Left lung (tissue), 10 donors: ENCODE measurements around the gene AP1S3. TPM values are rescaled to one million over a fixed set of nuclear protein-coding genes. Genes with fewer than 3 reads are reported as not detected.
A peak's percentile ranks its signal among the peaks of the same experiment; 100 is the strongest.

Source experiments
- ATAC-seq: fragments of 200-7000 bp; cut with Tn5 transposase; one replicate; pipeline ENCODE4 v1.9.1; 2020; ENCODE audit warnings: moderate library complexity
- DNase-seq, 4 donors: peaks; one replicate each; pipeline ENCODE4 v3.0.0-alpha.2; 2013 to 2020
- H3K27ac ChIP-seq, 2 donors: fragments of 200-600 bp; sonication (generic) in 1 of 2; one replicate each; pipeline versions ENCODE4 v1.5.0 to v1.8.0; 2020 to 2021
- H3K27me3 ChIP-seq, 2 donors: fragments of 200-600 bp; sonication (generic) in 1 of 2; one replicate each; pipeline versions ENCODE4 v1.5.0 to v1.8.0; 2020 to 2021
- H3K36me3 ChIP-seq, 2 donors: fragments of 200-600 bp; sonication (generic) in 1 of 2; one replicate each; pipeline versions ENCODE4 v1.5.0 to v1.8.0; 2020 to 2021
- H3K4me1 ChIP-seq, 2 donors: fragments of 200-600 bp; one replicate each; pipeline ENCODE4 v1.8.0; 2021
- H3K4me3 ChIP-seq, 2 donors: fragments of 200-600 bp; sonication (generic) in 1 of 2; one replicate each; pipeline versions ENCODE4 v1.5.0 to v1.8.0; 2020 to 2021; ENCODE audit warnings: mild to moderate bottlenecking in 1 of 2
- H3K9me3 ChIP-seq, 2 donors: fragments of 200-600 bp; sonication (generic) in 1 of 2; one replicate each; pipeline versions ENCODE4 v1.5.0 to v1.8.0; 2020 to 2021
- intact Hi-C, 2 donors: fragments of 100-400 bp; cut with DNase I; formaldehyde crosslinking; loops; one replicate each; pipeline versions ENCODE4 v1.11.2 to v1.14.2; 2022
- polyA plus RNA-seq, 6 donors: library from polyadenylated mRNA; unstranded; fragments of 120-200 nt; gene quantifications; one replicate each; pipeline ENCODE4 v1.2.1, GENCODE V29; 2013; ENCODE audit not compliant: insufficient read length in 6 of 6
- total RNA-seq, 2 donors: library from RNA; stranded (reverse); fragmentation: NEBNext Ultra II Directional; extraction: Animal tissue kit (Norgen Biotek cat#: 25700); gene quantifications; one replicate each; pipeline ENCODE4 v1.2.1, GENCODE V29; 2021
- TF ChIP-seq, protein P1 (sequence below), 2 donors: fragments of 200-600 bp; sonication (generic) in 1 of 2; IDR thresholded peaks; one replicate each; pipeline versions ENCODE4 v1.5.0 to v1.8.0; 2021; ENCODE audit warnings: antibody characterized with exemption in 2 of 2
- donor health status: DM: no; HTN: yes; CAD: no.
- donor health status: DM: no; HTN: no; CAD: no.

Gene AP1S3
- total and polyA plus RNA-seq, 8 donors: 4.3 to 23.4 (median 5.6) TPM

DNA sequence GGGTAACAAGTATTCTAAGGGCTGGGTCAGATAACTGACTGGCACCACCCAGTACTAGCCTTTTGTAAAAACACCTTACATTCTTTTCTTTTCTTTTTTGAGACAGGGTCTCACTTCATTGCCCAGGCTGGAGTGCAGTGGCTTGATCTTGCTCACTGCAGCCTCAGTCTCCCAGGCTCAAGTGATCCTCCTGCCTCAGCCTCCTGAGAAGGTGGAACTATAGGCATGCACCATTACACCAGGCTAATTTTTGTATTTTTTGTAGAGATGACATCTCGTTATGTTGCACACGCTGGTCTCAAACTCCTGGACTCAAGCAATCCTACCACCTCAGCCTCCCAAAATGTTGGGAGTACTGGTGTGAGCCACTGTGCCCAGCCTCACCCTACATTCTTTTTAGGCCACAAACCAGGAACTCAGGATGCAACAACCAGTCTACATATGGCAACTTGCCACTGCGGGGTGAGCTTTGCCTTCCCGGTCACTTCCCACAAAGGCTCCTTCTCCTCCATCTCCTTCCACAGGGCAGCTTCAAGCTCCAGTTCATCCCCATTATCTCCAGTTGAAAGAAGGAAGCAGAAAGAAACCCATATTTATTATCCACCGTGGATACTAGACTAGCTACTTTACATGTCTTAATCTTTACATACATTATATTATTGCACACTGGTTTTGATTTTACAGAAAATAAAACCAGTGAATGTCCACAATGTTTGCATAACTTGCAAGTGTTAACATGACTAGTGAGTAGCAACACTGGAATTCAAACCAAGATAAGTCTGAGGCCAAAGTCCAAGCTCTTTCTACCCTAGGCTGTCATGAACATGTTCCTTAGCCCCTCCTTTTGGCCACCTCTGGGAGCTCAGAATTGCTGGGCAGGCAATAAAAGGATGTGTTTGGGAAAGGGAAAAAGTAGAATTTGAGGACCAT is 23.7 kb upstream of the AP1S3 start:
- TF ChIP-seq, protein P1, sequence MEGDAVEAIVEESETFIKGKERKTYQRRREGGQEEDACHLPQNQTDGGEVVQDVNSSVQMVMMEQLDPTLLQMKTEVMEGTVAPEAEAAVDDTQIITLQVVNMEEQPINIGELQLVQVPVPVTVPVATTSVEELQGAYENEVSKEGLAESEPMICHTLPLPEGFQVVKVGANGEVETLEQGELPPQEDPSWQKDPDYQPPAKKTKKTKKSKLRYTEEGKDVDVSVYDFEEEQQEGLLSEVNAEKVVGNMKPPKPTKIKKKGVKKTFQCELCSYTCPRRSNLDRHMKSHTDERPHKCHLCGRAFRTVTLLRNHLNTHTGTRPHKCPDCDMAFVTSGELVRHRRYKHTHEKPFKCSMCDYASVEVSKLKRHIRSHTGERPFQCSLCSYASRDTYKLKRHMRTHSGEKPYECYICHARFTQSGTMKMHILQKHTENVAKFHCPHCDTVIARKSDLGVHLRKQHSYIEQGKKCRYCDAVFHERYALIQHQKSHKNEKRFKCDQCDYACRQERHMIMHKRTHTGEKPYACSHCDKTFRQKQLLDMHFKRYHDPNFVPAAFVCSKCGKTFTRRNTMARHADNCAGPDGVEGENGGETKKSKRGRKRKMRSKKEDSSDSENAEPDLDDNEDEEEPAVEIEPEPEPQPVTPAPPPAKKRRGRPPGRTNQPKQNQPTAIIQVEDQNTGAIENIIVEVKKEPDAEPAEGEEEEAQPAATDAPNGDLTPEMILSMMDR (IDR thresholded peaks at IDR 0.05): no peak
- Histone ChIP-seq H3K36me3 (no peaks in the 10 kb centered on the region), H3K27me3 (no peaks in the 10 kb centered on the region), H3K4me1 (peaks cover 0 to 17% of the 10 kb centered on the region in 2 donors), H3K9me3 (no peaks in the 10 kb centered on the region), H3K4me3 (no peak overlapping the region), H3K27ac (peak overlapping the region in 1 of 2 donors; percentile 20)
- intact Hi-C loops: no loop called here
- ATAC-seq (peak; percentile 81), DNase-seq (no peak)

DNA sequence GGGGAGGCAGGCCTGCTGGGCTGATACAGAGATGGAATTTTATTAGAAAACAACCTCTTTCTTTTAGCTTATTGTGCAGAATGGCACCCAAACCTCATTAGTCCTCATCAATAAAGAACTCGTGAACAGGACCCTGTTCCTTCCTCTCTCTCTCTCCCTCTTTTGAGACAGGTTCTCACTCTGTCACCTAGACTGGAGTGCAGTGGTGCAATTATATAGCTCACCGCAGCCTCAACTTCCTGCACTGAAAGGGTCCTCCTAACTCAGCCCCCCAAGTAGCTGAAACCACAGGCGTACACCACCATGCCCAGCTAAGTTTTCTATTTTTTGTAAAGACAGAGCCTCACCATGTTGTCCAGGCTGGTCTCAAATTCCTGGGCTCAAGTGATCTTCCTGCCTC is 21.7 kb upstream of the AP1S3 start:
- ATAC-seq: no peak
- intact Hi-C loops: no loop called here
- DNase-seq: no peak
- Histone ChIP-seq H3K4me1 (peaks cover 0 to 4% of the 10 kb centered on the region in 2 donors), H3K36me3 (peaks cover 0 to 8% of the 10 kb centered on the region in 2 donors), H3K4me3 (no peak overlapping the region), H3K9me3 (no peaks in the 10 kb centered on the region), H3K27me3 (no peaks in the 10 kb centered on the region), H3K27ac (no peak overlapping the region)
- TF ChIP-seq, protein P1 (IDR thresholded peaks at IDR 0.05): no peak

DNA sequence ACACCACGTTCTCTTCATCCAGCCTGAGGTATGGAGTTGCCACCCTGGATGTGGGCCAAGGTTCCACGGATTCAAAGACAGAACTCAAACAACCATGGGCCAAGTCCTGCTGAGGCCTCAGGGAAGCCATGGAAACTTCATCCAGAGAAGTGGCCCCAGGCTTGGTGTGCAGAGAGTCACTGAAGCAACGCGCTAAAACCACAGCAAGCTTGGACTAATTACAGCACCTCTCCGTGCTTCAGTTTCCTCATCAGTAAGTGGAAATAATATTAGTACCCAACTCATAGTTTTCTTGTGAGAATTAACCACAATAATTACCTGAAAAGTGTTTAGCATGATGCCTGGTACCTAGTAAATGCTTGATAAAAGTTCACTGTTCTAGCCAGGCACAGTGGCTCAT is 19.2 kb upstream of the AP1S3 start:
- peaks cover 0 to 4% of the 10 kb centered on the region in 2 donors for H3K4me1 ChIP-seq
- intact Hi-C loops: no loop called here
- H3K9me3 ChIP-seq: no peaks in the 10 kb centered on the region
- no peak for DNase-seq
- H3K27ac ChIP-seq: no peak overlapping the region
- TF ChIP-seq, protein P1 (IDR thresholded peaks at IDR 0.05): no peak
- peaks cover 0 to 22% of the 10 kb centered on the region in 2 donors for H3K36me3 ChIP-seq
- ATAC-seq: no peak
- no peaks in the 10 kb centered on the region for H3K27me3 ChIP-seq
- no peak overlapping the region for H3K4me3 ChIP-seq

DNA sequence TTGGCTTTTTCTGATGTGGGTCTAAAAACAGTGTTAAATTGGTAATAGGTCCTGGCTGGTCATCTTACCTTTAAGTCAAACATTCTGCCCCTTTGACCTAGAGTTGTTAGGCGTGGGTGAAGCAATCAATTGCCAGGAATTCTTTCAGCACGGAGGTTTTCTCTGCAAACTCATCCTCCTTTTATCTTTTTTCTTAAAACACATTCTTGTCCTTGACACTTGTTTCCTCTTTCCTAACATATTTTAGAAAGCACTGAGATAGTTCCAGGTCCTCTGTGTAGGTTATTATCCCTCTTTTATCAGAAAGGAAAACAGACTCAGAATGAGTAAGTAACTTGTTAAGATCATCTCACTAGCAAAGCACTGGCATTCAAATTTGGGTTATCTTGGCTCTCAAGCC is 18.6 kb upstream of the AP1S3 start:
- intact Hi-C loops: no loop called here
- TF ChIP-seq, protein P1 (IDR thresholded peaks at IDR 0.05): no peak
- H3K9me3 ChIP-seq: no peaks in the 10 kb centered on the region
- no peak overlapping the region for H3K4me3 ChIP-seq
- ATAC-seq (no peak), DNase-seq (no peak)
- H3K27me3 ChIP-seq: no peaks in the 10 kb centered on the region
- peaks cover 0 to 4% of the 10 kb centered on the region in 2 donors for H3K4me1 ChIP-seq
- H3K36me3 ChIP-seq: peaks cover 0 to 26% of the 10 kb centered on the region in 2 donors
- H3K27ac ChIP-seq: no peak overlapping the region

DNA sequence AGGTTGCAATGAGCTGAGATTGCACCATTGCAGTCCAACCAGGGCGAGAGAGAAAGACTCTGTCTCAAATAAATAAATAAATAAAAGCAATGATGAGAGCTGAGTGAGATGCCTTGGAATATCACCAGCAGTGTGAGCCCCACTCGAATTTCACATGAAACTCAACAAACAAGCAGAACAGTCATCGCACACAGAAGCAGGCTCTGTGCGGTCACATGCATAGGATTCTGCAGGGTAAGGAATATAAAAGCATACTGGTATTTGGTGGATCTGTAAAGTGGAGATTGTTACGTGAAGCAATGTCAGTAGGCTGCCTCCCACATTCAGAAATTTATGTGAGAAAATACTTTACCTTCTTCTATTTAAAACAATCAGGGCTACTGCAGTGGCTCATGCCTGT is 18.0 kb upstream of the AP1S3 start:
- no peaks in the 10 kb centered on the region for H3K9me3 ChIP-seq
- H3K4me1 ChIP-seq: peaks cover 0 to 4% of the 10 kb centered on the region in 2 donors
- H3K4me3 ChIP-seq: no peak overlapping the region
- peaks cover 0 to 30% of the 10 kb centered on the region in 2 donors for H3K36me3 ChIP-seq
- DNase-seq (no peak), ATAC-seq (no peak)
- no peak overlapping the region for H3K27ac ChIP-seq
- TF ChIP-seq, protein P1 (IDR thresholded peaks at IDR 0.05): no peak
- H3K27me3 ChIP-seq: no peaks in the 10 kb centered on the region
- intact Hi-C loops: no loop called here
